ENCODE results near the gene DCT. TPM values are rescaled to one million over a fixed set of nuclear protein-coding genes. Genes with fewer than 3 reads are reported as not detected.

DCT gene
- total RNA-seq, 1 donor from 2014 or later = not detected

GRCh38 chr13:94495806-94496205 is 16.3 kb upstream of the DCT start:
- H3K36me3 Mint-ChIP-seq (ENCODE audit: unreplicated experiment) = no peaks in the 10 kb centered on the region
- H3K27me3 Mint-ChIP-seq (ENCODE audit: unreplicated experiment) = peaks cover 23% of the 10 kb centered on the region
- no peak overlapping the region for H3K4me3 Mint-ChIP-seq (ENCODE audit: unreplicated experiment)
- DNase-seq (ENCODE audit: extremely low spot score, unreplicated experiment) = no peak
- H3K9me3 Mint-ChIP-seq (ENCODE audit: unreplicated experiment) = no peaks in the 10 kb centered on the region
- no peak overlapping the region for H3K27ac Mint-ChIP-seq (ENCODE audit: unreplicated experiment)
- H3K4me1 Mint-ChIP-seq (ENCODE audit: unreplicated experiment) = no peaks in the 10 kb centered on the region
- TF ChIP-seq CTCF (IDR thresholded peaks at IDR 0.05) = no peak

- H3K9me3 Mint-ChIP-seq (ENCODE audit: unreplicated experiment) = no peaks in the 10 kb centered on the region
These were observed 14.5 kb upstream of the DCT start for GRCh38 chr13:94494026-94494425.

DNA sequence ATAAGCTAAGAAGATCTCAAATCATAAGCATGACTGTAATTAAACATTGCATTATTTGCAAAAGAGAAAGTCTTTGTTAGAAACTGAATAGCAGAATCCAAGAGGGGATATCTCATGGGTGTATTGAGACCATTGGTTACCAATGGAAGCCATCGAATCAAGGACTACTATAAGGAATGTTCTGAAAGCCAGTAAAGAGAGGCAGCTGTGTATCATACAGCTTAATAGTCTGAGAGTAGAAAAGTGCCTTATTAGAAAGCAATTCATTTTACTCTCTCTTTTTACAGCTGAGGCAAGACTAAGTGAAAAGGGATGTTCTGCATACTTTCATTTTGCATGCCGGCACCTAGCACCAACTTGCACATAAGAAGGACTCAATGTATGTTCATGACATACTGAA is 7.6 kb upstream of the DCT start:
- no peak for DNase-seq (ENCODE audit: extremely low spot score, unreplicated experiment)
- Mint-ChIP-seq H3K9me3 (ENCODE audit: unreplicated experiment) (no peaks in the 10 kb centered on the region), H3K4me3 (ENCODE audit: unreplicated experiment) (no peak overlapping the region), H3K4me1 (ENCODE audit: unreplicated experiment) (no peaks in the 10 kb centered on the region), H3K27me3 (ENCODE audit: unreplicated experiment) (peaks cover 55% of the 10 kb centered on the region), H3K27ac (ENCODE audit: unreplicated experiment) (no peak overlapping the region), H3K36me3 (ENCODE audit: unreplicated experiment) (no peaks in the 10 kb centered on the region)
- no peak for TF ChIP-seq CTCF (IDR thresholded peaks at IDR 0.05)

More at GRCh38 chr13:94494026-94494425, 14.5 kb upstream of the DCT start:
- Mint-ChIP-seq H3K4me3 (ENCODE audit: unreplicated experiment) (no peak overlapping the region), H3K27ac (ENCODE audit: unreplicated experiment) (no peak overlapping the region), H3K36me3 (ENCODE audit: unreplicated experiment) (no peaks in the 10 kb centered on the region), H3K27me3 (ENCODE audit: unreplicated experiment) (peaks cover 24% of the 10 kb centered on the region), H3K4me1 (ENCODE audit: unreplicated experiment) (no peaks in the 10 kb centered on the region)
- DNase-seq (ENCODE audit: extremely low spot score, unreplicated experiment) = no peak
- TF ChIP-seq CTCF (IDR thresholded peaks at IDR 0.05) = no peak

DNA sequence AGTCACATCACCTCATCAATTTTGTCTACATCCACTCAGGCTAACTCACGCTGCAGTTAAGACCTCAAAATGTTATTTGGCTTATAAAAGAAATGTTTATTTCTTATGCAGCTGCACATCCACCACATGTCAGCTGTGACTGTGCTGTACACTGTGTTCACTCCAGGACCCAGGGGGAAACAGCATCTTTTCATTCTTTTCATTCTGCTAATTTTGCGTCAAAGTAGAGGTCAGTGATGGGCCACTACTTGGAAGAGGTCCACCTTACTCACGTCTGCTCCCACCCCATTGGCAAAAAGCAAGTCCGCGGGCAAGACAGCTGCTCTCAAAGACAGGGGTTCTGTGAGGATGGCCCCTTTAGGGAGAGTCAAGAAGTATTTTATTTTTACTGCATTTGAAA is 4.5 kb upstream of the DCT start:
- H3K4me3 Mint-ChIP-seq (ENCODE audit: unreplicated experiment) = no peak overlapping the region
- H3K27ac Mint-ChIP-seq (ENCODE audit: unreplicated experiment) = no peak overlapping the region
- DNase-seq (ENCODE audit: extremely low spot score, unreplicated experiment) = no peak
- TF ChIP-seq CTCF (IDR thresholded peaks at IDR 0.05) = no peak
- no peaks in the 10 kb centered on the region for H3K9me3 Mint-ChIP-seq (ENCODE audit: unreplicated experiment)
- no peaks in the 10 kb centered on the region for H3K4me1 Mint-ChIP-seq (ENCODE audit: unreplicated experiment)
- no peaks in the 10 kb centered on the region for H3K36me3 Mint-ChIP-seq (ENCODE audit: unreplicated experiment)
- peaks cover 53% of the 10 kb centered on the region for H3K27me3 Mint-ChIP-seq (ENCODE audit: unreplicated experiment)

GRCh38 chr13:94481941-94482340 is 2.5 kb upstream of the DCT start:
- no peak for DNase-seq (ENCODE audit: extremely low spot score, unreplicated experiment)
- H3K36me3 Mint-ChIP-seq (ENCODE audit: unreplicated experiment) = no peaks in the 10 kb centered on the region
- no peak for TF ChIP-seq CTCF (IDR thresholded peaks at IDR 0.05)
- no peaks in the 10 kb centered on the region for H3K9me3 Mint-ChIP-seq (ENCODE audit: unreplicated experiment)
- H3K27ac Mint-ChIP-seq (ENCODE audit: unreplicated experiment) = no peak overlapping the region
- H3K4me3 Mint-ChIP-seq (ENCODE audit: unreplicated experiment) = no peak overlapping the region
- H3K27me3 Mint-ChIP-seq (ENCODE audit: unreplicated experiment) = peaks cover 42% of the 10 kb centered on the region
- no peaks in the 10 kb centered on the region for H3K4me1 Mint-ChIP-seq (ENCODE audit: unreplicated experiment)

All from osteocyte (in vitro differentiated cells).